ENCODE results near the gene DDX3X.
"Not testable (repeated sequence)": the region's sequence is repeated elsewhere in the genome, so short reads cannot be mapped to it uniquely, and the experiment has no call there.

Gene DDX3X

DNA sequence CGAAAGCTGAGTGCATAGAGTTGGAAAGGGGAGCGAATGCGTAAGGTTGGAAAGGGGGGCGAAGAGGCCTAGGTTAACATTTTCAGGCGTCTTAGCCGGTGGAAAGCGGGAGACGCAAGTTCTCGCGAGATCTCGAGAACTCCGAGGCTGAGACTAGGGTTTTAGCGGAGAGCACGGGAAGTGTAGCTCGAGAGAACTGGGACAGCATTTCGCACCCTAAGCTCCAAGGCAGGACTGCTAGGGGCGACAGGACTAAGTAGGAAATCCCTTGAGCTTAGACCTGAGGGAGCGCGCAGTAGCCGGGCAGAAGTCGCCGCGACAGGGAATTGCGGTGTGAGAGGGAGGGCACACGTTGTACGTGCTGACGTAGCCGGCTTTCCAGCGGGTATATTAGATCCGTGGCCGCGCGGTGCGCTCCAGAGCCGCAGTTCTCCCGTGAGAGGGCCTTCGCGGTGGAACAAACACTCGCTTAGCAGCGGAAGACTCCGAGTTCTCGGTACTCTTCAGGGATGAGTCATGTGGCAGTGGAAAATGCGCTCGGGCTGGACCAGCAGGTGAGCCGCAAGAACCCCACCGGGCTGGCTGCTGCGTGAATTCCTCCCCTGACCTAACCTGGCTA is at the start of gene DDX3X:
TSS of gene DDX3X (plus strand) at position 419 of the 619 bp plus-strand sequence. CDS start at position 510, 91 bp downstream.
- peak; percentile 85 for DNase-seq (ENCODE audit: low spot score)

DNA sequence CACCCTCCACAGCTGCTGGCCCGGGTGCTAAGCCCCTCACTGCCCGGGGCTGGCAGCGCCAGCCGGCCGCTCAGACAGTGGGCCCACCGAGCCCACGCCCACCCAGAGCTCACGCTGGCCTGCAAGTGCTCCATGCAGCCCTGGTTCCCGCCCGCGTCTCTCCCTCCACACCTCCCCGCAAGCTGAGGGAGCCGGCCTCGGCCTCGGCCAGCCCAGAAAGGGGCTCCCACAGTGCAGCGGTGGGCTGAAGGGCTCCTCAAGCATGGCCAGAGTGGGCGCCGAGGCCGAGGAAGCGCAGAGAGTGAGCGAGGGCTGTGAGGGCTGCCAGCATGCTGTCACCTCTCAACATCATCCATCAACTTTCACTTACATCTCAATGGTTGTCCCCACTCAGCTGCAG is 48.0 kb upstream of the DDX3X start:
- DNase-seq (ENCODE audit: low spot score): not testable (repeated sequence)

GRCh38 chrX:41288641-41289040 is 45.3 kb upstream of the DDX3X start:
- DNase-seq (ENCODE audit: low spot score): no peak

DNA sequence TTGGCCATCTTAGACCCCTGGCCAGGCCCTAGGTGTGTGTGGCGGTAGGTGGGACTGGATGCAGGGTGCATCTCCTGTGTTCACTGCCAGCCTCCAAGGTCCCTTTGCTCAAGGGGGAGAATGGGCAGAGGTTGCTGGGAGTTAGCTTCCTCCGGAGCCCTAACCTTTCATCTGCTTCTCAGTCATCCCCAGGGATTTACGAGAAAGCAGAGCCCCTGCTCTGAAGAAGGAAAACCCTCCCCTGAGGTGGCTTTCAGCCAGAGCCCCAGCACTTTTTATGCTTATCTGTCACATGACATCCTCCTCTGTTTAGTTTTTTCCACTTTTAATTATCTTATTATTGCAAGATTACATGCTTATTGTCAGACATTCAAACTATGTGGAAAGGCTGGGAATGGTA is 44.9 kb upstream of the DDX3X start:
- DNase-seq (ENCODE audit: low spot score): no peak

DNA sequence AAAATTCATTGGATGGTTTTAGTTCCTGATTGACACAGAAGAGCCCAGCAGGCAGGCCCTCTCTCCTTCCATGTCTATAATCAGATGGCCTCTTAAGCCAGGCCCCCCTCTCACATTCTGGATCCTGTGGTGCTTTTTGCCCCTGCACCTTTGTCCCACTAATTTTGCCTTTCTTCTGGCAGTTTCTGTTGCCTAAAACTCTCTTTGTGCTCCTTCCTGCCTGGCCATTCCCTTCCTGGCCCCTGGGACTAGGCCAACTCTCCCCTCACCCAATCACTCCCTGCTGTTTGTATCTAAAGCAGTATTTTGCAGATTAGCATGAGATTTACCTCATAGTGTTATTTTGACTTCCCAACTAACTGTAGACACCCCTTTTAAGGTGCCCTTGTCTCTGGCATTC is 42.7 kb upstream of the DDX3X start:
- no peak for DNase-seq (ENCODE audit: low spot score)

- no peak for DNase-seq (ENCODE audit: low spot score)
Measured at GRCh38 chrX:41293269-41293668, 40.7 kb upstream of the DDX3X start.

GRCh38 chrX:41300758-41301437 is 33.1 kb upstream of the DDX3X start:
- DNase-seq (ENCODE audit: low spot score): no peak

DNA sequence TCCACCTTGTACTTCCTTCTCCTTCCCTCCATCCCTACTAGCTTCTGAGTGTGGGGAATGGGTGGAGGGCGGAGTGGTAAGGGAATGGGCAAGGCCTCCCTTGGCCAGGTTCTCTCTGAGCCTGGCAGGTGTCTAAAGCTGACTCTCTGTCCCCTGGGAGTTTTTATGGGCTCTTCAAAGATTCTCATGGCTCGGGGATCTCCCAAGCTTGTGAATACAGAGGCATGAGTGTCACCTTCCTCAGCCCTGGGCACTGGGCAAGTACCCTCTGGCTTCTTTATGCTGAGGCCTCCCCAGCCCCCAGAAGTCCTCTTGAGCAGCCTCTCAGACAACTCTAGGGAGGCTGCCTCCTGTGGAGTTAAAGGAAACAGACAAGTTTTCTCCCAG is 32.5 kb upstream of the DDX3X start:
- DNase-seq (ENCODE audit: low spot score): no peak

DNA sequence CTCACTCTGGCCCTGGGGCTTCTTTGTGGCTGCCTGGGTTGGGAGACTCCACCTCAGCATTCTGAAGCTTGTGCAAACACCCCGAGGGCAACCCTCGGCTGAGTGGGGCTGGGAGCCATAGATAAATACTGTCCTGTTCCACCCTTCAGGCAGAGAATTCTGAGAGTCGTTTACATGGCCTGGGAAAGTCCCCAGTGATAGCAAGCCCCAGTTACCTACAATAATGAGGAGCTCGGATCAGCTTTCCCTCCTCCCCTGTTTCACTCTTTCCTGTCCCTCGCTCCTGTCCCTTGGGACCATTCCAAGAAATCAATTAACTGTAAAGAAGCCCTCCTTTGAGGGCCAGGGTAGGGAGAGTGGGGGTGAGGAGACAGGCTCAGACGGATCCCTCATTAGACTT is 31.6 kb upstream of the DDX3X start:
- no peak for DNase-seq (ENCODE audit: low spot score)

GRCh38 chrX:41303013-41303412 is 30.9 kb upstream of the DDX3X start:
- DNase-seq (ENCODE audit: low spot score): no peak

DNA sequence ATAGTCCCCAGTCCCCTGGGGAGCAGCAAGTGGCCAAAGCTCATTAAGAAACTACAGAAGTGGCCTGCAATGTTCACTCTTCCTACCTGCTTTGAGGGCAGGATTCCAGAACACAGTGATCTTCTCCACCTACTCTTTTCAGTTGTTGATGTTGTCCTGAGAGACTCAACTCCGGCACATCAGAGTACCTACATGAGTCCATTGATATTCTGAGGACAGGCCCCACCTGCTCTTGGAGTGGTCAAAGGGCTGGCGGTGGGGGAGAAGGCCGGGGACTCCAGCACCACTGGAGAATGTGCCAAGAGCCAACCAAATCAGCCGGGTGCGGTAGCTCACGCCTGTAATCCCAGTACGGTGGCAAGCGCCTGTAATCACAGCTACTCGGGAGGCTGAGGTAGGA is 29.8 kb upstream of the DDX3X start:
- no peak for DNase-seq (ENCODE audit: low spot score)

GRCh38 chrX:41308884-41309647 is 24.9 kb upstream of the DDX3X start:
- DNase-seq (ENCODE audit: low spot score): no peak

DNA sequence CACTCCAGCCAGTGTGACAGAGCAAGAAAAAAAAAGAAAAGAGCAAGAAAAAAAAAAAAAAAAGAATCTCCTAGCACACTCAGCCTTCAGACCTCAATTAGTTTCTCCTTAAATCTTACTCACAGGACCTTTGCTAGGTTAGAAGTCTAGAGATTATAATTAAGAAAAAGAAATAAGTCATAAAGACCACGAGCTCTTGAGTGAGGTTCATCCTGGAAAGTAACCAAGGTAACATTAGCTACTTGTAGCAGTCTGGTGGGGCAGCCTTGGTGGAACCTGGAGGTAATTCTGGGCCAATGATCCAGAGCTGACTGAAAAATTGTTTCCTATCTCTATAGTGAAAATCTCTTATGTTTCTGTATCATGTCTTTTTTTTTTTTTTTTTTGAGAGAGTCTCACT is 21.2 kb upstream of the DDX3X start:
- DNase-seq (ENCODE audit: low spot score): no peak

GRCh38 chrX:41313419-41313818 is 20.5 kb upstream of the DDX3X start:
- DNase-seq (ENCODE audit: low spot score): peak; percentile 56

GRCh38 chrX:41314204-41314603 is 19.8 kb upstream of the DDX3X start:
- DNase-seq (ENCODE audit: low spot score): no peak

DNA sequence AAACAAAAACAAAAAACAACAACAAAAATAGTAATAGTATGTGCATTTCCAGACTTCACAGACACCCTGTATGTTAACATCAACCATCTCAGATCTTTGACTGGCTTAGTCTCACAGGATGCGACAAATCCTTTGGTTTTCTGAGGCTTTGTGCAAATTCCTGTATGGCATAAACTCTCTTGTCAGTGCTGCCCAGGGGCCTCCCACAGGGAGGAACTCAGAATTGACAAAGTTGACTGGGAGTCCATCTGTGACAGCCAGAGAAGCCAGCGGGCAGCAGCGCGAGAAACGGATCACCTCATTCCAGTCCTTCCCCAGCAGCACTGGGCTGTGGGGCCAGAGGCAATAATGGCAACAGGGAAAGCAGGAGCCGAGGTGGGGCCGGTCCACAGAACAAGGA is 19.1 kb upstream of the DDX3X start:
- DNase-seq (ENCODE audit: low spot score): no peak

DNA sequence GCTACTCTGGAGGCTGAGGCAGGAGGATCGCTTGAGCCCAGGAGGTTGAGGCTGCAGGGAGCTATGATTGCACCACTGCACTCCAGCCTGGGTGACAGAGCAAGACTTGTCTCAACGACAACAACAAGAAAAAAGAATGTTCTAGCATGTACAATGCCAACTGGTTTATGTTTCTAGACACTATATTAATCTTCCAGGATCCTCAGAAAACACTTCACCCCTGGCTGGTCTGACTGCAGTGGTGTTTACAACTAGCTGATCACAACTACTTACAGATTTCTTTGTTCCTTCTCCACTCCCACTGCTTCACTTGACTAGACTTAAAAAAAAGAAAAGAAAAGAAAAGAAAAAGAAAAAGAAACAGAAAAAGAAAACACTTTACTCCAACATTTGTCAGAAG is 17.7 kb upstream of the DDX3X start:
- DNase-seq (ENCODE audit: low spot score): not testable (repeated sequence)

GRCh38 chrX:41317477-41318208 is 16.3 kb upstream of the DDX3X start:
- DNase-seq (ENCODE audit: low spot score): no peak

- DNase-seq (ENCODE audit: low spot score): no peak
Measured at GRCh38 chrX:41320393-41320792, 13.6 kb upstream of the DDX3X start.

- no peak for DNase-seq (ENCODE audit: low spot score)
Measured at GRCh38 chrX:41322821-41323603, 10.9 kb upstream of the DDX3X start.

GRCh38 chrX:41326431-41326830 is 7.5 kb upstream of the DDX3X start:
- no peak for DNase-seq (ENCODE audit: low spot score)

DNA sequence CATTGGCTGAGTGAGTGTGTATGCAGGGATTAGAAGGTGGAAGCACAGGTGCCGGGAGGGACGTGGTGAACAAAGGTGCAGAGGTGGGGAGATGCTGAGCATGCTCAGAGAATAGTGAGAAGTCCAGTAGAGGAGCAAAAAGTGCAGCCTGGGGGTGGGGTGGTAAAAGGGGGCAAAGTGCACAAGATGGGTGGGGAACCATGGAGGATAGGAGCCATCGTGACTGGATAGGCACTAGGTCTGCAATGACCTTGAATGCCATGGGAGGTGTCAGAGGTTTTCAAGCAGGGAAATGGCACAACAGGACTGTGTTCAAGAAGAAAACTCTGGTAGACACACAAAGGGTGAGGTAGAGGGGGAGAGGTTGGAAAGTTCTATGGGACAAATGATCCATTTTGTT is 6.6 kb upstream of the DDX3X start:
- no peak for DNase-seq (ENCODE audit: low spot score)
